ENCODE data around the gene ST3GAL6.
"Not testable (repeated sequence)": the region's sequence is repeated elsewhere in the genome, so short reads cannot be mapped to it uniquely, and the experiment has no call there.

ST3GAL6 gene

GRCh38 chr3:98806521-98806920, 43.4 kb downstream of the ST3GAL6 start:
- no peak for DNase-seq

DNA sequence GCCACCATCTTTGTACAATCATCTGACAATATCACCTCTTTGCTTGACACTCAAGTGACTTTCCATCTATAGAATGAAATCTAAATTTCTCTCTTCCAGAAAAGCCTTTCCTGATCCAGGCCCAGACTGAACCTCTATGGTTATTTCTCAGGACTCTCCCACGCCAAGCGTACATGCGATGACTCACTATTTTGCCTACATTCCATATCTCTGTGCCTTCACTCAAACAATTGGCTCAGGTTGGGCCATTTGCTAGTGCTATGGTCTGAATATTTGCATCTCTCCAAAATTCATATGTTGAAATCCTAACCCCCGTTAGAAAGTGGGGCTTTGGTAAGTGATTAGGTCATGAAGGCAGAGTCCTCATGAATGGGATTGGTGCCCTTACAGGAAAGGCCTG, 43.9 kb downstream of the ST3GAL6 start:
- no peak for DNase-seq

DNA sequence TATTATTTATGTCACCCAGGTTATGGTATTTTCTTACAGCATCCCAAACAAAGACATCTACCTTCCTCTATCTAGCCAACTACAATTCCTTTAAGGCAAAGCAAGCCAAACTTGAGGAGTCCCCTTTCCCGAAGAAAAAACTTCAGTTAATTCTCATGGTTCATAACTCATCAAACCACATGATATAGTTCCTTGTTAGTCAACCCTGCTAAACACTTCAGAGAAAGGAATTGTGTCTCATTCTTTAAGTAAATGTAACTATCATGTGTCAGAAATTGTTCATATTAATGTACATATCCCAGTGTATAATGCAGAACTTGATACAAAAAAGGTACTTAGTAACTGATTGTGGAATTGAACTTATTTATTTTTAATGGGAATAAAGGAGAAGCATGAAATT, 44.4 kb downstream of the ST3GAL6 start:
- no peak for DNase-seq

- no peak for DNase-seq
Measured at GRCh38 chr3:98808071-98808470, 44.9 kb downstream of the ST3GAL6 start.

- DNase-seq, result no peak
Measured at GRCh38 chr3:98809557-98809956, 46.4 kb downstream of the ST3GAL6 start.

GRCh38 chr3:98811048-98811447, 47.9 kb downstream of the ST3GAL6 start:
- DNase-seq, result no peak

DNA sequence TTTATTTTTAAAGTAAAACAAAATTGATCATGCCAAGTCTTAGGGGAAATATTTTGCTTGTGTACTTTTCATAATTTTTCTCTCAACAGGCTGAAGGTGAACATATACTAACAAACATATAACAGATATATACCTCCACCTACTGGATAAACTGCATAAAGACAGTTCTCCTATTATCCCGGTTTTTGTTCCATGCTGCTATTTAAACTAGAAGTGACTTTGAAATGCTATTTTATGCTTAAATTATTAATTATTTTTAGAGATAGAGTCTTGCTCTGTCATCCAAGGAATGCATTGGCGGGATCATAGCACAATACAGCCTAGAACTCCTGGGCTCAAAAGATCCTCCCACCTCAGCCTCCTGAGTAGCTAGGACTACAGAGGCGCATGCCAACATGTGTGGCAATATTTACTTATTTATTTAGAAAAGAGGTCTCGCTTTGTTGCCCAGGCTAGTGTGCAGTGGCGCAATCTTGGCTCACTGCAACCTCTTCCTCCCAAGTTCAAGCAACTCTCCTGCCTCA, 49.8 kb downstream of the ST3GAL6 start:
- DNase-seq, result peak; percentile 37 to 41

DNA sequence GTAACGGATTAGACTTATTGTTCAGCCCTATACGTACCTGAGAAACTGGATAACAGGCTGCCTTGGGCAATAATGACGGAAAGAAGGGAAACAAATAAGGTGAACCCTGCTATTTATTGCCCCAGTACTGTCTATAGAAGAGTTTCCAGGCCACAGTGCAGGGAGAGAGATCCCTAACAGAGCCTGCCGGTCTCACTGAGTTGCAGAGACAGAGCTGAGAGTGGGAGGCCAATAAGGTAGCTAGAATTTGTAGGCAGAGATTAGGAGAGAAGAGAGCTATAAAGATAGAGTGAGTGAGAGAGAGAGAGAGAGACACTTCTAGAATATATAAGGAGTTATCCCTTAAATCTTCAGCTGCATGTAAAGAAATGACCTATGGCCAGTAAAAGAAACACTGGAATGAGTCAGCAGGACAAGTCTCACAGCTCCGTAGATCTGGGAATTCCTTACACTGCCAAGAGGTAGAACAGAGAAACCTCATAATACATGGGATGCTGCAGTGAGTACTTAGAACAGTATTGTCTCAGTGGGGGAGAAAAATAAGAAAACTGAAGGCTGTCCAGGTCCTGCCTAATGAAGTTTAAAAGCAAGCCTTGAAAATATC, 51.8 kb downstream of the ST3GAL6 start:
- DNase-seq, result no peak

GRCh38 chr3:98817547-98818041, 54.5 kb downstream of the ST3GAL6 start:
- DNase-seq, result peak; percentile 53 to 58

- DNase-seq, result no peak
Measured at GRCh38 chr3:98821063-98821462, 57.9 kb downstream of the ST3GAL6 start.

DNA sequence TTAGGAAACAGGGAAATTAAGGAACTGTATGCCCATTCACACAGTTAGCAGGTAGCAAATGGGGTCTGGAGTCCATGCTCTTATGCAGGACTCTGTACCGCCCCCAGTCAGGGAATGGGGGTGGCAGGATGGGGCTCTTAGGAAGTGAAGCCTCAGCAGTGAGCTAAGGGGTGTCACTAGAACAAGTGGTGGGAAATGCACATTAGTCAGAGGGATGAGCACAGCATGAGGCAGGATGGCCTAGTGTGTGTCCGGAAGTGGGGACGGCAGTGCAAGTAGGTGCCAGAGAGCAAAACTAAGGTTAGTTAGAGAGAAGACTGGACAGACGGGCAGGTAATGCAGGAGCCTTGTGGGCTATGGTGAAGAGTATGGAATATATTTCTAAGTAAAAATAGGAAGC, 60.7 kb downstream of the ST3GAL6 start:
- DNase-seq, result no peak

DNA sequence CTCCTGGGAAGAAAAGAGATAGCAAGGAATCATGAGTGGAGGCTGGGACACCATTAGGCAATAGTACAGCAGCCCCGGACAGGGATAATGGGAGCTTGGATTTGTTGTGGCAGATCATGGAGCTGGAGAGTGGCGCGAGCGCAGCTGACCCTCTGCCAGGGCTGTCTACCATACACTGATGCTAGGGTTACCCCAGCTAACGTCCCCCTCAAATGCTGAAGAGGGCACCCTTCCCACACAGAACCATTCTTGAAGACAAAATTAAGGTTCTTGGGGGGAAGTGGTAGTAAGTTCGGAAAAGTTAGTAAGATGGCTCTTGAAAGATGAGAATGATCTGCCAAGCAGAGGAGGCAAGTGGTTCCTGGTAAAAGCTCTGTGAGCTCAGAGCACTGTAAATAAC, 61.1 kb downstream of the ST3GAL6 start:
- DNase-seq, result no peak

DNA sequence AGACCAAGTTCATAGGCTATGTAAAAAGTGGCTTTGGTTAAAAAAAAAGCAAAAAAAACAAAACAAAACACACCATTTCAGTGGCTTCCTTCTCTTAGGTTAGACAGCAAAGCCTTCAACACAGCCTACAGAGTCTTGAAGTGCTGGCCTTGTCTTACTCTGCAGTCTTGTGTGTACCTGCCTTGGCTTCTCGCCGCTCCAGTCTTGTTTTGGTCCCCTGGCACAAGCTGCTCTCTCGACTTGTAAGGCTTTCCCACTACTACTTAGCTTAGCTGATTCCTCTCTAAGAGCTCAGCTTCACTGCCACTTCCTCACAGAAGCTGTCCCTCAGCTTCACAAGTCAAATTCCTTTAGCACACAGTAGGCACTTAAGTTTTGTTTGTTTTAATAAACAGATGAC, 63.0 kb downstream of the ST3GAL6 start:
- DNase-seq, result no peak

DNA sequence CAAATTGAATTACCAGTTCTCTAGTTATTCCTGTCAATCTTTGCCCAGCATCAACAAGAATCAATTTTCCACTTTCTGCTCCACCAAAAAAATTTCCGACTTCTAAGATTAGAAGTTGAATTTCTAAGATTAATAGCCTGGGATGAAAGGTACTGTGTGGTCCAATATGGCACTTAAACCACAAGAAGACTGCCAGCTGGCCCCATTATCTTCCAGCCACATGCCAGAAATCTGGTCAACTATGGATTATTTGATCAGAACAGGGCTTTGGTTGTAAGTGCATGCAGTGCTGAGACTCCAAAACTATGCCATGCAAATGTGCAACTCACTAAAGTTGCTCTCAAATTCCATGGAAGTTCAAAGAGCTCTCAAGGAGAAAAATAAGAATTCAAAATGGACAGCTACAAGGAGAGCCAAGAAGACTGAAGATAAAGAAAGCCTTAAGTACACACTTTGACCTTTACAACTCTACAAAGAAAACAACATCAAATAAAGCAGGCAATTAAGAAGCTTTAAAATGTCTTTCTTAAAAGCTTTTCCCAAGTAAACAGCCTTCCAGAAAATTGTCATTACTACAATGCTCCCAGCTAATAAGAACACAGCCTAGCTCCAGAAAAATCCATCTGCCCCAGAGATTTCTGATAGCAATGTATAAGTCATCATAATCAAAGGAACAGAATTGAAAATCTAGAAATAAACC, 64.2 kb downstream of the ST3GAL6 start:
- no peak for DNase-seq

- DNase-seq, result no peak
Measured at GRCh38 chr3:98829246-98829832, 66.2 kb downstream of the ST3GAL6 start.

DNA sequence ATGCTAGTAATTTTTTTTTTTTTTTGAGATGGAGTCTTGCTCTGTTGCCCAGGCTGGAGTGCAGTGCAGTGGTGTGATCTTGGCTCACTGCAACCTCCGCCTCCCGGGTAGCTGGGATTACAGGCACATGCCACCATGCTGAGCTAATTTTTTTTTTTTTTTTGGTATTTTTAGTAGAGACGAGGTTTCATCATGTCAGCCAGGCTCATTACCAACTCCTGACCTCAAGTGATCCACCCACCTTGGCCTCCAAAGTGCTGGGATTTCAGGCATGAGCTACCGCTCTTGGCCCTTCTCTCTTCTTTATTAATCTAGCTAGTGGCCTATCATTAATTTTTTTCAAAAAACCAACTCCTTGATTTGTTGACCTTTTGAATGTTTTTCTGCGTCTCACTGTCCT, 67.9 kb downstream of the ST3GAL6 start:
- DNase-seq, result not testable (repeated sequence)

DNA sequence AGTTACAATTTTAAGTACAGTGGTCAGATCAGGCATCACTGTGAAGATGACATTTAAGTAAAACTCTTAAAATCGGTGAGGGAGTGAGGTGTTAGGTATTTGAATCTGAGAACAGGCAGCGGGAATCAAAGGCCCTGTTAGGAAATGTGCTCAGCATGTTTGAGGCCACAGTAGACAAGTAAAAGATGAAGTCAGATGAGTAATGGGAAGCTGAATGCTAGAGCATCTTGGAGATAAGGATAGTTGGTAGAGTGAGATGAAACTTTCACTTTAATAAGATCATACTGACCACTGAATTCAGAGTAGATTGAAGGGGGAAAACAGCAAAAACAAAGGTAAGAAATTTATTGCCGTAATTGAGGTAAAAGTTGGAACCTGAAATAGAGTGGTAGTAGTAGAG, 76.7 kb downstream of the ST3GAL6 start:
- DNase-seq, result no peak

- DNase-seq, result no peak
Measured at GRCh38 chr3:98843266-98843959, 80.3 kb downstream of the ST3GAL6 start.

Data from SHP77 (cell line).